ENCODE measurements around the gene SARDH. TPM values are rescaled to one million over a fixed set of nuclear protein-coding genes. Genes with fewer than 3 reads are reported as not detected.

Gene SARDH
- total and polyA plus RNA-seq, 9 of the 15 experiments (the other 6 are each of a cell fraction or from before 2014, with no cell fraction given), result 0.14 TPM; not detected in 8

GRCh38 chr9:133742251-133742650 is 4.1 kb upstream of the SARDH start:
- intact Hi-C loops (cut with micrococcal nuclease), result no loop called here

More at GRCh38 chr9:133742251-133742650, 4.1 kb upstream of the SARDH start:
- no peak overlapping the region for H3K27ac ChIP-seq (ENCODE audit: extremely low read depth, low read depth, low read length)
- no peak overlapping the region for H3K4me3 ChIP-seq
- H3K27me3 ChIP-seq (ENCODE audit: control insufficient read depth in 2 of 2, insufficient read depth in 2 of 2, low read length in 2 of 2), result peaks cover 0 to 29% of the 10 kb centered on the region in 2 experiments; a peak in 2 of 5 replicates
- ChIA-PET POLR2A (interaction anchor here (0.7 kb wide), 1 partner anchor 29 kb away, joined by 3 read pairs; no protein-coding TSS in a partner anchor), CTCF (ENCODE audit: low intra/inter-chr PET ratio) (no interaction called here)
- no peaks in the 10 kb centered on the region for H3K36me3 ChIP-seq (ENCODE audit: control insufficient read depth, insufficient read depth, low read length)
- 0% methylated on average over 6 of the region's 7 CpGs for WGBS (ENCODE audit: insufficient coverage, low coverage, missing lambda C conversion rate)
- H3K9me1 ChIP-seq (ENCODE audit: control insufficient read depth, insufficient read depth, low read length), result no peaks in the 10 kb centered on the region
- BruUV-seq (replicated peaks), result no TSS peak
- H3K4me1 ChIP-seq (replicated peaks in 1 of 2; ENCODE audit: control insufficient read depth in 2 of 2, insufficient read depth in 2 of 2, low read length in 2 of 2), result peaks cover 0 to 15% of the 10 kb centered on the region in 2 experiments; a peak in 3 of 5 replicates
- H3K9me3 ChIP-seq (replicated peaks; ENCODE audit: control insufficient read depth, insufficient read depth, low read depth, low read length), result no peaks in the 10 kb centered on the region
- no peak for ATAC-seq
- in situ Hi-C loops (cut with MboI), result no loop called here
- DNase-seq (ENCODE audit: extremely low read depth in 1 of 4, low spot score in 3 of 4), result no peak
- H3K79me2 ChIP-seq (ENCODE audit: control insufficient read depth, insufficient read depth, low read length), result no peaks in the 10 kb centered on the region
- H4K20me1 ChIP-seq (replicated peaks; ENCODE audit: control insufficient read depth, insufficient read depth, low read length), result peaks cover 9% of the 10 kb centered on the region; the same call in 1 of the 2 replicates
- H2AFZ ChIP-seq (ENCODE audit: low read depth, low read length), result no peak overlapping the region
- H3K4me2 ChIP-seq (ENCODE audit: insufficient read depth, low read length), result no peak overlapping the region
- no peak for FAIRE-seq
- H3K9ac ChIP-seq (ENCODE audit: insufficient read depth in 1 of 2, low read depth in 2 of 2, low read length in 2 of 2), result no peak overlapping the region
- TF ChIP-seq CHCHD3 (CRISPR knock-in tag; IDR thresholded peaks at IDR 0.05) (no peak), HDAC1 (IDR thresholded peaks at IDR 0.05) (no peak), MCM2 (IDR thresholded peaks at IDR 0.05; ENCODE audit: low read depth) (no peak), ZC3H4 (CRISPR knock-in tag; IDR thresholded peaks at IDR 0.05; ENCODE audit: borderline replicate concordance) (no peak), NFIX (CRISPR knock-in tag; IDR thresholded peaks at IDR 0.05; ENCODE audit: low read depth) (no peak), PRPF4 (IDR thresholded peaks at IDR 0.05; ENCODE audit: insufficient read depth, low read depth, low read length, poor library complexity, severe bottlenecking) (no peak), ZNF277 (CRISPR knock-in tag; IDR thresholded peaks at IDR 0.05; ENCODE audit: borderline replicate concordance) (no peak), ZNF77 (CRISPR knock-in tag; IDR thresholded peaks at IDR 0.05) (no peak), FOXK2 (conservative IDR thresholded peaks at IDR 0.05 in 1 of 2, IDR thresholded peaks at IDR 0.05 in 1 of 2; ENCODE audit: low read depth in 2 of 2) (no peak), SREBF2 (CRISPR knock-in tag; IDR thresholded peaks at IDR 0.05) (no peak), ZNF75A (CRISPR knock-in tag; IDR thresholded peaks at IDR 0.05) (no peak)
- TF ChIP-seq, protein P1, sequence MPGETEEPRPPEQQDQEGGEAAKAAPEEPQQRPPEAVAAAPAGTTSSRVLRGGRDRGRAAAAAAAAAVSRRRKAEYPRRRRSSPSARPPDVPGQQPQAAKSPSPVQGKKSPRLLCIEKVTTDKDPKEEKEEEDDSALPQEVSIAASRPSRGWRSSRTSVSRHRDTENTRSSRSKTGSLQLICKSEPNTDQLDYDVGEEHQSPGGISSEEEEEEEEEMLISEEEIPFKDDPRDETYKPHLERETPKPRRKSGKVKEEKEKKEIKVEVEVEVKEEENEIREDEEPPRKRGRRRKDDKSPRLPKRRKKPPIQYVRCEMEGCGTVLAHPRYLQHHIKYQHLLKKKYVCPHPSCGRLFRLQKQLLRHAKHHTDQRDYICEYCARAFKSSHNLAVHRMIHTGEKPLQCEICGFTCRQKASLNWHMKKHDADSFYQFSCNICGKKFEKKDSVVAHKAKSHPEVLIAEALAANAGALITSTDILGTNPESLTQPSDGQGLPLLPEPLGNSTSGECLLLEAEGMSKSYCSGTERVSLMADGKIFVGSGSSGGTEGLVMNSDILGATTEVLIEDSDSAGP (CRISPR knock-in tag; IDR thresholded peaks at IDR 0.05), result no peak
- TF ChIP-seq, protein P2, sequence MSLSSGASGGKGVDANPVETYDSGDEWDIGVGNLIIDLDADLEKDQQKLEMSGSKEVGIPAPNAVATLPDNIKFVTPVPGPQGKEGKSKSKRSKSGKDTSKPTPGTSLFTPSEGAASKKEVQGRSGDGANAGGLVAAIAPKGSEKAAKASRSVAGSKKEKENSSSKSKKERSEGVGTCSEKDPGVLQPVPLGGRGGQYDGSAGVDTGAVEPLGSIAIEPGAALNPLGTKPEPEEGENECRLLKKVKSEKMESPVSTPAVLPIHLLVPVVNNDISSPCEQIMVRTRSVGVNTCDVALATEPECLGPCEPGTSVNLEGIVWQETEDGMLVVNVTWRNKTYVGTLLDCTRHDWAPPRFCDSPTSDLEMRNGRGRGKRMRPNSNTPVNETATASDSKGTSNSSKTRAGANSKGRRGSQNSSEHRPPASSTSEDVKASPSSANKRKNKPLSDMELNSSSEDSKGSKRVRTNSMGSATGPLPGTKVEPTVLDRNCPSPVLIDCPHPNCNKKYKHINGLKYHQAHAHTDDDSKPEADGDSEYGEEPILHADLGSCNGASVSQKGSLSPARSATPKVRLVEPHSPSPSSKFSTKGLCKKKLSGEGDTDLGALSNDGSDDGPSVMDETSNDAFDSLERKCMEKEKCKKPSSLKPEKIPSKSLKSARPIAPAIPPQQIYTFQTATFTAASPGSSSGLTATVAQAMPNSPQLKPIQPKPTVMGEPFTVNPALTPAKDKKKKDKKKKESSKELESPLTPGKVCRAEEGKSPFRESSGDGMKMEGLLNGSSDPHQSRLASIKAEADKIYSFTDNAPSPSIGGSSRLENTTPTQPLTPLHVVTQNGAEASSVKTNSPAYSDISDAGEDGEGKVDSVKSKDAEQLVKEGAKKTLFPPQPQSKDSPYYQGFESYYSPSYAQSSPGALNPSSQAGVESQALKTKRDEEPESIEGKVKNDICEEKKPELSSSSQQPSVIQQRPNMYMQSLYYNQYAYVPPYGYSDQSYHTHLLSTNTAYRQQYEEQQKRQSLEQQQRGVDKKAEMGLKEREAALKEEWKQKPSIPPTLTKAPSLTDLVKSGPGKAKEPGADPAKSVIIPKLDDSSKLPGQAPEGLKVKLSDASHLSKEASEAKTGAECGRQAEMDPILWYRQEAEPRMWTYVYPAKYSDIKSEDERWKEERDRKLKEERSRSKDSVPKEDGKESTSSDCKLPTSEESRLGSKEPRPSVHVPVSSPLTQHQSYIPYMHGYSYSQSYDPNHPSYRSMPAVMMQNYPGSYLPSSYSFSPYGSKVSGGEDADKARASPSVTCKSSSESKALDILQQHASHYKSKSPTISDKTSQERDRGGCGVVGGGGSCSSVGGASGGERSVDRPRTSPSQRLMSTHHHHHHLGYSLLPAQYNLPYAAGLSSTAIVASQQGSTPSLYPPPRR (CRISPR knock-in tag; IDR thresholded peaks at IDR 0.05; ENCODE audit: borderline replicate concordance), result no peak
